Neutrophil (primary cell): ENCODE results near the gene TMEM184A.

ENCODE experiments used
- H3K27ac ChIP-seq: fragments of 200-600 bp; sonication (generic); 2 replicates; pipeline ENCODE4 v1.5.1; 2016; ENCODE audit warnings: mild to moderate bottlenecking, moderate library complexity
- H3K27me3 ChIP-seq: fragments of 200-600 bp; sonication (generic); 2 replicates; pipeline ENCODE4 v1.6.0; 2016; ENCODE audit warnings: mild to moderate bottlenecking
- H3K36me3 ChIP-seq: fragments of 200-600 bp; sonication (generic); 2 replicates; pipeline ENCODE4 v1.5.1; 2017
- H3K4me1 ChIP-seq, 2 experiments: fragments of 200-600 bp in 1 of 2; sonication (generic) in 1 of 2; 1 replicate in 1 of 2; 2 replicates in 1 of 2; pipeline versions ENCODE4 v1.5.1 to v1.6.1; 2013 to 2016; ENCODE audit warnings: low read depth in 1 of 2, low read length in 1 of 2, mild to moderate bottlenecking in 1 of 2, moderate library complexity in 1 of 2; ENCODE audit not compliant: control insufficient read depth in 1 of 2, insufficient read depth in 1 of 2
- H3K4me3 ChIP-seq, 2 experiments: fragments of 200-600 bp in 1 of 2; sonication (generic) in 1 of 2; 1 replicate in 1 of 2; 2 replicates in 1 of 2; pipeline ENCODE4 v1.5.1; 2013 to 2016; ENCODE audit warnings: low read depth in 1 of 2, low read length in 1 of 2, mild to moderate bottlenecking in 1 of 2, moderate library complexity in 1 of 2
- H3K9me3 ChIP-seq: fragments of 200-600 bp; sonication (generic); 2 replicates; pipeline ENCODE4 v1.5.1; 2016
- TF ChIP-seq, protein P1 (sequence below): fragments of 200-600 bp; sonication (generic); IDR thresholded peaks from 2 replicates; pipeline ENCODE4 v1.5.1; 2016; ENCODE audit warnings: antibody characterized with exemption

The TMEM184A gene

DNA sequence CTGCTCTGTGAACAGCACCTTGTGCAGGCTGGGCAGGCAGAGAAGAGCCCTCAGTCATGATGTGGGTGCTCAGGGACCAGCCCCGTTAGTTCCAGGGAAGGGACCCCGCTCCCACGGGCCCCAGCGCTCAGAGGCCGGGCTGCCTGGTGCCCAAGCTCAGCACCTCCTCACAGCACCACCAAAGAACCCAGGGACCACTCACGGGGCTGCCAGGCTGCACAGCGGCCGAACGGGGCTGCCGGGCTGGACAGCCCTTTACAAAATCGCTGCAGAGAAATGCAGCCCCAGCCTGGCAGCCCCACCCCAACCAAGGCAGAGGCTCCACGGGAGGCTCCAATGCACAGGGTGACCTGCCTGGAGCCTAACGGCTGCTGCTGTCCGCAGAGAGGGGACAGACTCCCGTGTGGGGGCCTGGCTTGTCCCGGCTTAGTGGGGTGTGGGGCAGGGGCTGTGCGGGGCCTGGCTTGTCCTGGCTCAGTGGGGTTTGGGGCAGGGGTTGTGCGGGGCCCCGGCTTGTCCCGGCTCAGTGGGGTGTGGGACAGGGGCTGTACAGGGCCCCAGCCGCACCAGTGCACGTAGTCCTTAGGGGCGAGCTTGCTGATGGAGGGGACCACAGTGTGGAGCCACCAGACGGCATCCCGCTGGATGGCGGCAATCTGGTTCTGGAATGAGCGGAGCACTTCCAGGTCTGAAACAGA is 61.0 kb downstream of the TMEM184A start:
- no peaks in the 10 kb centered on the region for H3K4me1 ChIP-seq

DNA sequence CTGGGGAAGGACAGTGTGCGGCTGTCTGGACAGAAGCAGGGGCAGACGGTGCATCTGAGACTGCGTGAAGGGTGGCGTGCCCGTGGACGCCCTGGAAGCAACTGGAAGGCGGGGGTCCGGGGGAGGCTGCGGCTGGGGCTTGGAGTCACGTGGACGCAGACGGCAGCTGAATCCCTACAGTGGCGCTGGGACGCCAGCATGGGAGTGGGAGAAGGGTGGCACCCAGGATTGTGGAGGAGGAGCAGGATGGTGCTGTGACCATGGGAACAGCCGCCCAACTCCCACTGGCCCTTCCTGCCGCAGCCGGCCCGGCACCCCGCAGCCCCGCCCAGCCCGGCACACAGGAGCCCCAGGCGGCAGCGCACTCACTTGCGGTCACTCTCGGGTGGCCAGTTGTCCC is 61.6 kb downstream of the TMEM184A start:
- TF ChIP-seq, protein P1, sequence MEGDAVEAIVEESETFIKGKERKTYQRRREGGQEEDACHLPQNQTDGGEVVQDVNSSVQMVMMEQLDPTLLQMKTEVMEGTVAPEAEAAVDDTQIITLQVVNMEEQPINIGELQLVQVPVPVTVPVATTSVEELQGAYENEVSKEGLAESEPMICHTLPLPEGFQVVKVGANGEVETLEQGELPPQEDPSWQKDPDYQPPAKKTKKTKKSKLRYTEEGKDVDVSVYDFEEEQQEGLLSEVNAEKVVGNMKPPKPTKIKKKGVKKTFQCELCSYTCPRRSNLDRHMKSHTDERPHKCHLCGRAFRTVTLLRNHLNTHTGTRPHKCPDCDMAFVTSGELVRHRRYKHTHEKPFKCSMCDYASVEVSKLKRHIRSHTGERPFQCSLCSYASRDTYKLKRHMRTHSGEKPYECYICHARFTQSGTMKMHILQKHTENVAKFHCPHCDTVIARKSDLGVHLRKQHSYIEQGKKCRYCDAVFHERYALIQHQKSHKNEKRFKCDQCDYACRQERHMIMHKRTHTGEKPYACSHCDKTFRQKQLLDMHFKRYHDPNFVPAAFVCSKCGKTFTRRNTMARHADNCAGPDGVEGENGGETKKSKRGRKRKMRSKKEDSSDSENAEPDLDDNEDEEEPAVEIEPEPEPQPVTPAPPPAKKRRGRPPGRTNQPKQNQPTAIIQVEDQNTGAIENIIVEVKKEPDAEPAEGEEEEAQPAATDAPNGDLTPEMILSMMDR: no peak
- H3K9me3 ChIP-seq: no peaks in the 10 kb centered on the region
- H3K4me1 ChIP-seq: no peaks in the 10 kb centered on the region
- H3K4me3 ChIP-seq: no peak overlapping the region
- H3K27ac ChIP-seq: no peak overlapping the region
- H3K36me3 ChIP-seq: peaks cover 100% of the 10 kb centered on the region
- no peaks in the 10 kb centered on the region for H3K27me3 ChIP-seq

More for the DNA sequence above, 61.0 kb downstream of the TMEM184A start:
- Histone ChIP-seq H3K36me3 (peaks cover 100% of the 10 kb centered on the region), H3K27me3 (no peaks in the 10 kb centered on the region), H3K4me3 (no peak overlapping the region), H3K27ac (no peak overlapping the region), H3K9me3 (no peaks in the 10 kb centered on the region)
- TF ChIP-seq, protein P1: no peak

GRCh38 chr7:1493571-1493970 is 62.4 kb downstream of the TMEM184A start:
- Histone ChIP-seq H3K36me3 (peaks cover 100% of the 10 kb centered on the region), H3K4me1 (no peaks in the 10 kb centered on the region), H3K4me3 (no peak overlapping the region), H3K9me3 (no peaks in the 10 kb centered on the region), H3K27me3 (no peaks in the 10 kb centered on the region), H3K27ac (no peak overlapping the region)
- TF ChIP-seq, protein P1: no peak

DNA sequence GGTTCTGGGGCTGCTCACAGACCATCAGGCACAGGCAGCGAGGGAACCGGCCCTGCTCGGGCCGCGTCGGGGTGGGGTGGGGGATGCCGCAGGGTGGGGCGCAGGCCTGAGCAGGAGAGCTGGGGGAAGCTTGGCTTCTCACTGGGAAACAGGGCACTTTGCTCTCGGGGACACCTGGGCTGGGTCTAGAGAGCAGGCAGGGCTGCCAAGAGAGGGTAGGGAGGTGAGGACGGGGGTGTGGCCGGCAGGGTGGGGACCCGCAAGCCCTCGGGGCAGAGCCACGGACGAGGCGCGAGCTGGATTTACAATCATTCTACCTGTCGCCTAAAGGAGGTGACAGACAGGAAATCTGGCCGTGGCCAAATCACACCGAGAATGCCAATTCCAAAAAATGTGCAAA is 62.9 kb downstream of the TMEM184A start:
- H3K27ac ChIP-seq: no peak overlapping the region
- TF ChIP-seq, protein P1: no peak
- no peaks in the 10 kb centered on the region for H3K4me1 ChIP-seq
- peaks cover 100% of the 10 kb centered on the region for H3K36me3 ChIP-seq
- no peaks in the 10 kb centered on the region for H3K9me3 ChIP-seq
- H3K4me3 ChIP-seq: no peak overlapping the region
- H3K27me3 ChIP-seq: no peaks in the 10 kb centered on the region

DNA sequence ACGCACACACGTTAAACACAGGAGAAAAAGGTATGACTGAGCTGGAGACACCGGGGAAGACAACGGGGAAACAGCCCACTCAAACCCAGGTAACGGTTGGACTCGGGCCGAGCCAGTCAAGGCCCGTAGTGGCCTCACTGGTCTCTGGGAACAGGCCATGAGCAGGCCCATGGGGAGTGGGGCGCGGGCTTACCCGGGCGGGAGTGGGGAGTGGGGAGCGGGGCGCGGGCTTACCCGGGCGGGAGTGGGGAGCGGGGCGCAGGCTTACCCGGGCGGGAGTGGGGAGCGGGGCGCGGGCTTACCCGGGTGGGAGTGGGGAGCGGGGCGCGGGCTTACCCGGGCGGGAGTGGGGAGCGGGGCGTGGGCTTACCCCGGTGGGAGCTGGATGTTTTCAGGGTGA is 63.4 kb downstream of the TMEM184A start:
- Histone ChIP-seq H3K9me3 (no peaks in the 10 kb centered on the region), H3K4me1 (no peaks in the 10 kb centered on the region), H3K4me3 (no peak overlapping the region), H3K36me3 (peaks cover 100% of the 10 kb centered on the region), H3K27me3 (no peaks in the 10 kb centered on the region), H3K27ac (no peak overlapping the region)
- TF ChIP-seq, protein P1: no peak
